Activated T-cell treated with anti-CD3 and anti-CD28 coated beads for 4 hours (primary cell): ENCODE results near the gene INSM2.

Experiments
- DNase-seq: peaks from one replicate; pipeline ENCODE4 v3.0.0-alpha.2; 2020

INSM2 gene

GRCh38 chr14:35551081-35551480 is 17.1 kb downstream of the INSM2 start:
- DNase-seq = no peak

DNA sequence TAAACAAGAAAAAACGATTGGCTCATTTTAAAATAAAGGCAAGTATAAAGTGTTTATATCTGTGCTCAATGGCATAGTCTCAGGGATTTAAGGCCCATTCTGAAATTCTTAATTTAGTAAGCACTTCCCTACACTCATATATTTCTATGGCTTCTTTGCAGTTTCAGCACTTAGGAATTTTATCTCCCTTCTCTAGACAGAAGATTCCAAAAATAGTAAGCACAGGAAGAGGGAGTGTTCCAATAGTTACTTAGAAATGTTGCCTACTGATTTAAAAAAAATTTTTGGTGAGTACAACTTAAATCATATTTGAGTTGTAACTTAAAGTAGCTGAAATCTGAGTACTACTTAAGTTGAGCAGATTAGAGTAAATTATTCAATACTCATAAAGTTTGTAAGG is 19.8 kb downstream of the INSM2 start:
- no peak for DNase-seq

DNA sequence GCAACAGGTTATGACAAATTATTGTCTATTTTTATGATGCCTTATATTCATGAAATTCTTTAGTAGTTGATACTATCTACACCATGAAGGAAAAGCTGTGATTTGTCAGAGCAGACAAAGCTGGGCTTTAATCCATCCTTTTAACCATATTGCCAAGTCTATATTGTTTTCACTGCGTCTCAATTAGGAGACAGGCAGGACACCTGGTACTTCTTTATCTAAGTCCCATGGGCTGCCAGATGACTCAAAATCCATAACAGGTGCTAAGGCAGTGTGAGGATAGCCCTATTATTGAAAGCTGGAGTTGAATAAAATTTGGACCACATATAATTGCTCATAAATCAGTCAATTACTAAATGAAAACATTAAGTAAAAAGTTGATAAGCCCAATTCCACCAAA is 22.6 kb downstream of the INSM2 start:
- DNase-seq = no peak

DNA sequence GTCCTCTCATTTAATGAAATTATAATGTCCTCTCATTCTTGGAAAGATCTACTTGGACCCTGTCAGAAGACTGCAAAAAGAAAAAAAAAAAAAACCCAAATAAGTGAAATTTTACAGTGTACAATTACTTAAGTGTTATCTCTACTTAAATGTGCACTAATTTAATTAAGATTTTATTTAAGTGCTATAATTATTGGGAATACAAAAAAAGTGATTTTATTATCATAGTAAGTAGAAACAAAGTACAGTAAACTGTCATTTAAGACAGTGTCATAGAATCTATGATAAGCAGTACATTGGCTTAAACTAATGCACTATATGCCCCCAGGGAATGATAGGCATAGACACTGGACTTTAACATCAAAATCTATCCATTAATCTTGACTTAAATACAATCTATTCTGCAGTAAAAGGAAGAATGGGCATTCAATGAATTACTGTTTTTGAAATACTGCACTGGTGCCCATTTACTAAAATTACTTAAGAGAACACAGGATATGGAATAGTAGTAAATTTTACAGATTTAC is 23.3 kb downstream of the INSM2 start:
- DNase-seq = no peak

GRCh38 chr14:35558680-35559079 is 24.7 kb downstream of the INSM2 start:
- DNase-seq = no peak

- no peak for DNase-seq
Observed at GRCh38 chr14:35565871-35566464, 32.0 kb downstream of the INSM2 start.

- no peak for DNase-seq
Observed at GRCh38 chr14:35571598-35571997, 37.6 kb downstream of the INSM2 start.

- DNase-seq = no peak
Observed at GRCh38 chr14:35573911-35574310, 39.9 kb downstream of the INSM2 start.

DNA sequence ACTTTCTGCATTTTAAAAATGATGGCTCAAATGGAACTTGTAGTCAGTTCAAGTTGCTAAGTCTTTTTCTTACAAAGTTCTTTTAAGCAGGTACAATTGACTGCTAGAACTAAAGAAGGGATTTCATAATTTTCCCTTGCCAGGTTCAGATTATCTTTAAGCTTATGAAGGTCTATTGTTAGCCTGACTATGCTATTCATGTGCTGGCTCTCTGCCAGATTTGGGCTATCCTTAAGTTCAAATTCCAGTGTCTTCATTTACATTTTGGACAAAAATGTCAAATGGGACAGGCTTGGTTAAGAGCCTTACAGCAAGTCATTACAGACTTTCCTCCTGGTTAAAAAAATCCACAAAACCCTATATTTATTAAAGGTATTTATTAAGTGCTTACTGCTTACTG is 42.3 kb downstream of the INSM2 start:
- DNase-seq = no peak

DNA sequence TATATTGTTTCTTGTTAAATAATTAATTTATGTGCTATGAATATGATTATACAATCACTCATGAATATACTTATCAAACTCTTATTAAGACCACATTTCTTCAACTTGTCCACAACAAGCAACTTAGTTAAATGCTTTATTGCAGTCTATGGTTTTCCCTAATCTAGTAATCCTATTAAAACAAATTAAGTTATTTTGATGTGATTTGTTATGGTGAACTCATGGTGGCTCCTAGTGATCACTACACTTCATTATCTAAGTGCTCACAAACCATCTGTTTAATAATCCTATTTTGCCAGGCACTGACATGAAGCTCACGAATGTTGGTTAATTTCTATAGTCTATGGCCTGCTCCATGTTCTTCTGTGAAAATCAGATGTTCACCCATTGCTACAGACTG is 42.9 kb downstream of the INSM2 start:
- no peak for DNase-seq

GRCh38 chr14:35578135-35578534 is 44.2 kb downstream of the INSM2 start:
- no peak for DNase-seq

DNA sequence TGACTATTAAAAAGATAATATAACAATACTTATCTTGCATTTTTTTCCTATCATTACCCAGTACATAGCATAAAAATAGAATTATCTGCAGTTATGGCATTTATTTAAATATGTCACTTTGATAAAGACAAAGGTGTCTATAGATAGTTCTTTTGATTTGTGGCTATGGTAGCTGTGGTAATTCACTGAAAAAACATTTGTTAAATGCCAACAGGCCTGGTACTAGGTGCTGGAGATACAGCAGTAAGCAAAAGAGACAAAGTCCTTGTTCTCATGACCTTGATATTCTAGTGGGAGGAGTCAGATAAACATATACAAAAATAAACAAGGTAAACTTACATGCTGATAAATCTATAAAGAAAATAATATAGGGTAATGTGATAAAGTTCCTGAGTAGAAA is 44.7 kb downstream of the INSM2 start:
- no peak for DNase-seq
